Activated naive CD8-positive, alpha-beta T cell treated with anti-CD3 and anti-CD28 coated beads, Interleukin-2, amount 10 ng/mL, durations not matched to agents 7 days and 5 days (primary cell): Measurements from ENCODE around the gene SENP8. TPM values are rescaled to one million over a fixed set of nuclear protein-coding genes. Genes with fewer than 3 reads are reported as not detected.

ENCODE experiments used
- ATAC-seq: fragments of 150-1000 bp; cut with Tn5 transposase; one replicate; pipeline ENCODE4 v1.10.0; 2021; ENCODE audit warnings: low read depth, moderate library complexity
- POLR2A ChIA-PET: fragments of 350-600 bp; sonication (Branson Sonifier 250); formaldehyde crosslinking; loops from one replicate; lab custom pipeline; 2021; ENCODE audit warnings: antibody characterized with exemption; lab: Charles Lee
- DNase-seq: peaks from one replicate; pipeline ENCODE4 v3.0.0; 2021
- H3K27ac Mint-ChIP-seq: one replicate; pipeline ENCODE4 v1.8.0; 2022; ENCODE audit warnings: mild to moderate bottlenecking, mixed read lengths
- H3K27me3 Mint-ChIP-seq: one replicate; pipeline ENCODE4 v1.8.0; 2022; ENCODE audit warnings: mild to moderate bottlenecking, moderate library complexity, mixed read lengths
- H3K36me3 Mint-ChIP-seq: one replicate; pipeline ENCODE4 v1.8.0; 2021; ENCODE audit warnings: mild to moderate bottlenecking, mixed read lengths
- H3K4me1 Mint-ChIP-seq: one replicate; pipeline ENCODE4 v1.8.0; 2021; ENCODE audit warnings: mixed read lengths
- H3K4me3 Mint-ChIP-seq: one replicate; pipeline ENCODE4 v1.8.0; 2022; ENCODE audit warnings: mild to moderate bottlenecking, moderate library complexity, mixed read lengths
- H3K9me3 Mint-ChIP-seq: one replicate; pipeline ENCODE4 v1.8.0; 2021; ENCODE audit warnings: mixed read lengths
- total RNA-seq, 2 experiments: library from RNA; stranded (reverse); gene quantifications; one replicate each; pipeline ENCODE4 v1.2.3, GENCODE V29; 2021

The SENP8 gene
- total RNA-seq, 2 experiments from 2014 or later = 1.2 to 1.3 TPM

GRCh38 chr15:72127724-72128322, 9.6 kb downstream of the SENP8 start:
- DNase-seq (no peak), ATAC-seq (no peak)
- Mint-ChIP-seq H3K27ac (no peak overlapping the region), H3K9me3 (no peaks in the 10 kb centered on the region), H3K4me3 (no peak overlapping the region), H3K36me3 (no peaks in the 10 kb centered on the region), H3K4me1 (peaks cover 2% of the 10 kb centered on the region), H3K27me3 (peaks cover 2% of the 10 kb centered on the region)
- POLR2A ChIA-PET = interaction anchor here (0.7 kb wide), 1 partner anchor 10 kb away, joined by 3 read pairs; the partner anchor contains the start of gene MYO9A

GRCh38 chr15:72128359-72128758, 10.2 kb downstream of the SENP8 start:
- POLR2A ChIA-PET = no interaction called here
- no peaks in the 10 kb centered on the region for H3K9me3 Mint-ChIP-seq
- no peak for ATAC-seq

GRCh38 chr15:72130272-72130671, 12.1 kb downstream of the SENP8 start:
- Mint-ChIP-seq H3K4me1 (no peaks in the 10 kb centered on the region), H3K27me3 (peaks cover 2% of the 10 kb centered on the region), H3K9me3 (no peaks in the 10 kb centered on the region), H3K27ac (no peak overlapping the region), H3K4me3 (no peak overlapping the region), H3K36me3 (no peaks in the 10 kb centered on the region)
- no peak for ATAC-seq
- no peak for DNase-seq
- POLR2A ChIA-PET = no interaction called here

More at GRCh38 chr15:72128359-72128758, 10.2 kb downstream of the SENP8 start:
- Mint-ChIP-seq H3K4me1 (peaks cover 2% of the 10 kb centered on the region), H3K36me3 (no peaks in the 10 kb centered on the region), H3K27me3 (peaks cover 2% of the 10 kb centered on the region), H3K27ac (no peak overlapping the region), H3K4me3 (no peak overlapping the region)
- no peak for DNase-seq

GRCh38 chr15:72131922-72132321, 13.7 kb downstream of the SENP8 start:
- Mint-ChIP-seq H3K4me1 (no peaks in the 10 kb centered on the region), H3K9me3 (no peaks in the 10 kb centered on the region), H3K27me3 (peaks cover 2% of the 10 kb centered on the region), H3K27ac (no peak overlapping the region), H3K4me3 (no peak overlapping the region), H3K36me3 (no peaks in the 10 kb centered on the region)
- no peak for DNase-seq
- POLR2A ChIA-PET = no interaction called here
- ATAC-seq = no peak

GRCh38 chr15:72133211-72133610, 15.0 kb downstream of the SENP8 start:
- POLR2A ChIA-PET = no interaction called here
- Mint-ChIP-seq H3K27ac (no peak overlapping the region), H3K27me3 (peaks cover 2% of the 10 kb centered on the region), H3K36me3 (no peaks in the 10 kb centered on the region), H3K4me1 (no peaks in the 10 kb centered on the region), H3K9me3 (no peaks in the 10 kb centered on the region), H3K4me3 (no peak overlapping the region)
- ATAC-seq (no peak), DNase-seq (no peak)

GRCh38 chr15:72135719-72136118, 17.5 kb downstream of the SENP8 start:
- Mint-ChIP-seq H3K9me3 (no peaks in the 10 kb centered on the region), H3K4me1 (no peaks in the 10 kb centered on the region), H3K36me3 (no peaks in the 10 kb centered on the region), H3K27me3 (no peaks in the 10 kb centered on the region), H3K4me3 (no peak overlapping the region), H3K27ac (no peak overlapping the region)
- DNase-seq = no peak
- no peak for ATAC-seq
- POLR2A ChIA-PET = no interaction called here

- H3K4me3 Mint-ChIP-seq = no peak overlapping the region
- ATAC-seq = no peak
- H3K4me1 Mint-ChIP-seq = peaks cover 4% of the 10 kb centered on the region
- DNase-seq = no peak
- H3K27ac Mint-ChIP-seq = no peak overlapping the region
- H3K9me3 Mint-ChIP-seq = no peaks in the 10 kb centered on the region
- H3K36me3 Mint-ChIP-seq = no peaks in the 10 kb centered on the region
- no peaks in the 10 kb centered on the region for H3K27me3 Mint-ChIP-seq
- POLR2A ChIA-PET = no interaction called here
Observed at GRCh38 chr15:72136170-72137051, 18.2 kb downstream of the SENP8 start.

GRCh38 chr15:72139667-72140066, 21.5 kb downstream of the SENP8 start:
- no peaks in the 10 kb centered on the region for H3K9me3 Mint-ChIP-seq
- ATAC-seq (no peak), DNase-seq (no peak)
- H3K27me3 Mint-ChIP-seq = peaks cover 2% of the 10 kb centered on the region
- POLR2A ChIA-PET = no interaction called here
- no peaks in the 10 kb centered on the region for H3K36me3 Mint-ChIP-seq
- no peak overlapping the region for H3K27ac Mint-ChIP-seq
- H3K4me1 Mint-ChIP-seq = peaks cover 7% of the 10 kb centered on the region
- no peak overlapping the region for H3K4me3 Mint-ChIP-seq

- POLR2A ChIA-PET = no interaction called here
Observed at GRCh38 chr15:72140088-72140487, 21.9 kb downstream of the SENP8 start.

GRCh38 chr15:72141171-72142084, 23.2 kb downstream of the SENP8 start:
- Mint-ChIP-seq H3K9me3 (no peaks in the 10 kb centered on the region), H3K4me3 (peak overlapping the region; percentile 46), H3K4me1 (peaks cover 7% of the 10 kb centered on the region), H3K27me3 (peaks cover 2% of the 10 kb centered on the region), H3K27ac (peak overlapping the region; percentile 80), H3K36me3 (no peaks in the 10 kb centered on the region)
- ATAC-seq (peak; percentile 63), DNase-seq (no peak)
- POLR2A ChIA-PET = interaction anchor here (1.1 kb wide), 1 partner anchor 25 kb away, joined by 3 read pairs; no protein-coding TSS in a partner anchor

More at GRCh38 chr15:72140088-72140487, 21.9 kb downstream of the SENP8 start:
- ATAC-seq = no peak
- Mint-ChIP-seq H3K9me3 (no peaks in the 10 kb centered on the region), H3K27me3 (peaks cover 2% of the 10 kb centered on the region), H3K36me3 (no peaks in the 10 kb centered on the region), H3K4me3 (no peak overlapping the region), H3K4me1 (peaks cover 7% of the 10 kb centered on the region), H3K27ac (no peak overlapping the region)
- no peak for DNase-seq

GRCh38 chr15:72146221-72146620, 28.0 kb downstream of the SENP8 start:
- no peak overlapping the region for H3K27ac Mint-ChIP-seq
- no peak for ATAC-seq
- no peaks in the 10 kb centered on the region for H3K36me3 Mint-ChIP-seq
- no peak overlapping the region for H3K4me3 Mint-ChIP-seq
- peaks cover 6% of the 10 kb centered on the region for H3K27me3 Mint-ChIP-seq
- H3K9me3 Mint-ChIP-seq = no peaks in the 10 kb centered on the region
- POLR2A ChIA-PET = interaction anchor here (0.7 kb wide), 1 partner anchor 473 kb away, joined by 3 read pairs; no protein-coding TSS in a partner anchor
- no peak for DNase-seq
- peaks cover 5% of the 10 kb centered on the region for H3K4me1 Mint-ChIP-seq

- peaks cover 6% of the 10 kb centered on the region for H3K27me3 Mint-ChIP-seq
- POLR2A ChIA-PET = no interaction called here
- H3K36me3 Mint-ChIP-seq = no peaks in the 10 kb centered on the region
- no peak for ATAC-seq
- DNase-seq = no peak
- H3K4me3 Mint-ChIP-seq = no peak overlapping the region
- no peaks in the 10 kb centered on the region for H3K9me3 Mint-ChIP-seq
- H3K27ac Mint-ChIP-seq = no peak overlapping the region
- H3K4me1 Mint-ChIP-seq = no peaks in the 10 kb centered on the region
Observed at GRCh38 chr15:72146934-72147333, 28.7 kb downstream of the SENP8 start.

GRCh38 chr15:72147418-72147817, 29.2 kb downstream of the SENP8 start:
- Mint-ChIP-seq H3K4me1 (no peaks in the 10 kb centered on the region), H3K9me3 (no peaks in the 10 kb centered on the region), H3K4me3 (no peak overlapping the region), H3K36me3 (no peaks in the 10 kb centered on the region), H3K27me3 (peaks cover 6% of the 10 kb centered on the region), H3K27ac (no peak overlapping the region)
- ATAC-seq (no peak), DNase-seq (no peak)
- POLR2A ChIA-PET = no interaction called here
